Measurements from ENCODE around the gene OPCML.

OPCML gene

GRCh38 chr11:133501643-133502539, 30.4 kb downstream of the OPCML start:
- no peak for DNase-seq

- DNase-seq: no peak
Measured at GRCh38 chr11:133500936-133501335, 31.4 kb downstream of the OPCML start.

GRCh38 chr11:133500435-133500834, 31.9 kb downstream of the OPCML start:
- no peak for DNase-seq

GRCh38 chr11:133498969-133499368, 33.3 kb downstream of the OPCML start:
- no peak for DNase-seq

GRCh38 chr11:133497477-133498140, 34.7 kb downstream of the OPCML start:
- no peak for DNase-seq

- DNase-seq: no peak
Measured at GRCh38 chr11:133492895-133493294, 39.4 kb downstream of the OPCML start.

GRCh38 chr11:133491680-133492383, 40.5 kb downstream of the OPCML start:
- DNase-seq: no peak

GRCh38 chr11:133480722-133481121, 51.6 kb downstream of the OPCML start:
- DNase-seq: no peak

- DNase-seq: no peak
Measured at GRCh38 chr11:133479209-133479608, 53.1 kb downstream of the OPCML start.

- DNase-seq: no peak
Measured at GRCh38 chr11:133477251-133477625, 55.1 kb downstream of the OPCML start.

- DNase-seq: no peak
Measured at GRCh38 chr11:133476570-133477250, 55.6 kb downstream of the OPCML start.

- no peak for DNase-seq
Measured at GRCh38 chr11:133474461-133474860, 57.8 kb downstream of the OPCML start.

- no peak for DNase-seq
Measured at GRCh38 chr11:133467686-133468085, 64.6 kb downstream of the OPCML start.

- DNase-seq: no peak
Measured at GRCh38 chr11:133443206-133443747, 89.0 kb downstream of the OPCML start.

- DNase-seq: no peak
Measured at GRCh38 chr11:133441964-133442660, 90.2 kb downstream of the OPCML start.

- no peak for DNase-seq
Measured at GRCh38 chr11:133425992-133426391, 106.3 kb downstream of the OPCML start.

- no peak for DNase-seq
Measured at GRCh38 chr11:133425245-133425644, 107.1 kb downstream of the OPCML start.

- no peak for DNase-seq
Measured at GRCh38 chr11:133418218-133418617, 114.1 kb downstream of the OPCML start.

GRCh38 chr11:133414506-133414905, 117.8 kb downstream of the OPCML start:
- DNase-seq: no peak

- DNase-seq: no peak
Measured at GRCh38 chr11:133413703-133414102, 118.6 kb downstream of the OPCML start.

GRCh38 chr11:133409799-133410198, 122.5 kb downstream of the OPCML start:
- no peak for DNase-seq

GRCh38 chr11:133408936-133409335, 123.4 kb downstream of the OPCML start:
- DNase-seq: no peak

Data from right hindlimb (tissue), 1 donor.